DMS153 treated with DMSO at 0.1 percent for 48 hours (cell line): Measurements from ENCODE around the gene GRHL3.

ENCODE experiments used
- DNase-seq: peaks from one replicate; lab custom pipeline; 2025; ENCODE audit not compliant: unreplicated experiment; lab: John Stamatoyannopoulos, UW

GRHL3 gene

GRCh38 chr1:24292887-24293286 is 26.3 kb upstream of the GRHL3 start:
- DNase-seq = no peak

- no peak for DNase-seq
Measured at GRCh38 chr1:24293392-24294227, 25.5 kb upstream of the GRHL3 start.

- no peak for DNase-seq
Measured at GRCh38 chr1:24294228-24294672, 24.9 kb upstream of the GRHL3 start.

GRCh38 chr1:24294716-24295371 is 24.3 kb upstream of the GRHL3 start:
- DNase-seq = no peak

GRCh38 chr1:24295535-24295934 is 23.6 kb upstream of the GRHL3 start:
- no peak for DNase-seq

GRCh38 chr1:24297187-24297851 is 21.8 kb upstream of the GRHL3 start:
- no peak for DNase-seq

GRCh38 chr1:24297852-24298232 is 21.3 kb upstream of the GRHL3 start:
- DNase-seq = no peak

- no peak for DNase-seq
Measured at GRCh38 chr1:24298606-24299005, 20.6 kb upstream of the GRHL3 start.

- no peak for DNase-seq
Measured at GRCh38 chr1:24299901-24300300, 19.3 kb upstream of the GRHL3 start.

GRCh38 chr1:24300971-24301784 is 18.0 kb upstream of the GRHL3 start:
- DNase-seq = no peak

GRCh38 chr1:24301785-24302175 is 17.4 kb upstream of the GRHL3 start:
- DNase-seq = no peak

GRCh38 chr1:24302209-24302611 is 16.9 kb upstream of the GRHL3 start:
- no peak for DNase-seq

GRCh38 chr1:24303600-24303999 is 15.6 kb upstream of the GRHL3 start:
- no peak for DNase-seq

- DNase-seq = no peak
Measured at GRCh38 chr1:24304763-24305162, 14.4 kb upstream of the GRHL3 start.

- no peak for DNase-seq
Measured at GRCh38 chr1:24308365-24309015, 10.7 kb upstream of the GRHL3 start.

GRCh38 chr1:24309762-24310485 is 9.2 kb upstream of the GRHL3 start:
- DNase-seq = no peak

GRCh38 chr1:24311234-24311633 is 7.9 kb upstream of the GRHL3 start:
- no peak for DNase-seq

GRCh38 chr1:24311741-24312140 is 7.4 kb upstream of the GRHL3 start:
- DNase-seq = no peak

GRCh38 chr1:24315391-24315790 is 3.8 kb upstream of the GRHL3 start:
- DNase-seq = no peak

GRCh38 chr1:24316645-24317044 is 2.5 kb upstream of the GRHL3 start:
- DNase-seq = peak; percentile 8
